Pons (tissue), 1 donor: ENCODE data around the gene ARFGEF2.
"Not testable (repeated sequence)": the region's sequence is repeated elsewhere in the genome, so short reads cannot be mapped to it uniquely, and the experiment has no call there.

Source experiments
- DNase-seq: peaks from one replicate; pipeline ENCODE4 v3.0.0-alpha.2; 2016; ENCODE audit warnings: low spot score

The ARFGEF2 gene

GRCh38 chr20:49001741-49002140 lies 80.2 kb downstream of the ARFGEF2 start:
- no peak for DNase-seq

GRCh38 chr20:49006446-49006980 lies 85.0 kb downstream of the ARFGEF2 start:
- no peak for DNase-seq

- DNase-seq: no peak
These were observed 88.6 kb downstream of the ARFGEF2 start for GRCh38 chr20:49009899-49010631.

GRCh38 chr20:49024220-49024619 lies 102.7 kb downstream of the ARFGEF2 start:
- no peak for DNase-seq

- DNase-seq: not testable (repeated sequence)
These were observed 106.7 kb downstream of the ARFGEF2 start for GRCh38 chr20:49028177-49028576.

- peak; percentile 75 for DNase-seq
These were observed 107.2 kb downstream of the ARFGEF2 start for GRCh38 chr20:49028684-49029083.

- no peak for DNase-seq
These were observed 107.7 kb downstream of the ARFGEF2 start for GRCh38 chr20:49029203-49029602.

GRCh38 chr20:49030954-49031619 lies 109.6 kb downstream of the ARFGEF2 start:
- no peak for DNase-seq

- DNase-seq: no peak
These were observed 110.9 kb downstream of the ARFGEF2 start for GRCh38 chr20:49032455-49032854.

- no peak for DNase-seq
These were observed 112.7 kb downstream of the ARFGEF2 start for GRCh38 chr20:49034070-49034732.

GRCh38 chr20:49037962-49038387 lies 116.5 kb downstream of the ARFGEF2 start:
- DNase-seq: no peak

- DNase-seq: no peak
These were observed 118.3 kb downstream of the ARFGEF2 start for GRCh38 chr20:49039854-49040253.

- no peak for DNase-seq
These were observed 121.5 kb downstream of the ARFGEF2 start for GRCh38 chr20:49043000-49043399.

- DNase-seq: peak; percentile 54
These were observed 124.1 kb downstream of the ARFGEF2 start for GRCh38 chr20:49045440-49046086.

GRCh38 chr20:49046087-49046900 lies 124.8 kb downstream of the ARFGEF2 start, which contains the start of gene CSE1L:
CSE1L (plus strand) TSS chr20:49046312; CDS start chr20:49058464, 12,152 bp downstream.
- peak; percentile 98 for DNase-seq

GRCh38 chr20:49052334-49052733 lies 130.8 kb downstream of the ARFGEF2 start:
- DNase-seq: peak; percentile 80

- no peak for DNase-seq
These were observed 132.6 kb downstream of the ARFGEF2 start for GRCh38 chr20:49054056-49054643.

GRCh38 chr20:49063279-49063678 lies 141.8 kb downstream of the ARFGEF2 start:
- DNase-seq: no peak

- no peak for DNase-seq
These were observed 153.0 kb downstream of the ARFGEF2 start for GRCh38 chr20:49074521-49074920.

- no peak for DNase-seq
These were observed 156.8 kb downstream of the ARFGEF2 start for GRCh38 chr20:49078310-49078709.

- DNase-seq: not testable (repeated sequence)
These were observed 160.8 kb downstream of the ARFGEF2 start for GRCh38 chr20:49082295-49082694.
